GM19351 (cell line): ENCODE data around the gene SNX19.
A peak's percentile ranks its signal among the peaks of the same experiment; 100 is the strongest.

Source experiments
- ATAC-seq: cut with Tn5 transposase; IDR thresholded peaks from one replicate; pipeline ENCODE4 v1.9.1; 2021; ENCODE audit warnings: mild to moderate bottlenecking, moderate library complexity; ENCODE audit not compliant: unreplicated experiment

The SNX19 gene

GRCh38 chr11:130906616-130907015 lies 9.7 kb downstream of the SNX19 start:
- ATAC-seq = no peak

DNA sequence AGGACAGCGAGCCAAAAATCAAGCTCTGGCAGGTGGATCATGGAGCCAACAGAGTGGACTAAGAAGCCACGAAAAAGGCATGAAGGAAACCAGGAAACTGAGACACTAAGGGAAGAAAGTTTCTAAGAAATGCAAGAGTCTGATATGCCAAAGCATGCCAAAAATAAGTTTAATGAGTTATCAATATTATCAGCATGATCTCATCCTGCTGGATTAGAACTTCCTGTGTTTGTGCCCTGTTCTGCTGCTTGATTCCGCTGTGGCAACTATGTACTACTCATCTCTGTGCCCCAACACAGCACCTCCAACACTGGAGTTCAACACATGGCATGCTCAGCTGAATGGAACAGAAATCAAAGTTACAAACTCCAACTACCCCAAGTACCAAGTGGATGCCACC lies 10.8 kb downstream of the SNX19 start:
- no peak for ATAC-seq

GRCh38 chr11:130904380-130904779 lies 11.9 kb downstream of the SNX19 start:
- ATAC-seq = no peak

- ATAC-seq = no peak
Observed at GRCh38 chr11:130902380-130902779, 13.9 kb downstream of the SNX19 start.

- no peak for ATAC-seq
Observed at GRCh38 chr11:130899106-130899505, 17.2 kb downstream of the SNX19 start.

GRCh38 chr11:130897262-130898182 lies 18.8 kb downstream of the SNX19 start:
- no peak for ATAC-seq

DNA sequence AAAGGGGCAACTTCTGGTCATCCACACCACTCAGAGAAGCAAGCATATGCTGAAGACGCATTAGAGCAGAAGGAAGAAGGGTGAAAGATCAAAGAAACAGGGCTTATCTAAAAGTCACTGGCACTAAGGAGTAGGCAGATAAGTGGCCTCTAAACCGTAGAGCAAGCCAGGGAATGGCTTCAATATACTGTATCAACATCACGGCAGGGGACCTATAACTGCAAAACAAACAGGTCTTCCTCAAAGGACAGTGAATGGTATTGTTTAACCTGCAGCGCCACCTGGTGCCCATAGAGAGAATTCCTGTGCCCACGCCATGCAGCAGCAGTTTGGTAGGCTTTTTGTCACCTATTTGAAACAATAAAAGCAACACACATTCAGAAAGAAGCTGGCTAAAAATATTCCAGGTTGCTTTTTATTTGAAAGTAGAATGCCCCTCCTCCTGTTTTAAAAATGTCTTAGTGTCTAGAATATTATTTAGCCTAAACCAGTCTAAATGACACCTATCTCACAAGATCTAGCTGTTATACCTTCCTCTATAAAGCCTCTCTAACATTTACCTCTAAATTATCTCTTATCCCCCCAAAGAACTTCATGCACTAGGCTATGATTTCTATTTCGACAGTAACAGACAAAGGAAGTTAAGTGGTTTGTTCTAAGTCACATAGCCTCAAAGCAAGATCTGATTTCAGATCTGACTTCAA lies 21.8 kb downstream of the SNX19 start:
- peak; percentile 98 for ATAC-seq

DNA sequence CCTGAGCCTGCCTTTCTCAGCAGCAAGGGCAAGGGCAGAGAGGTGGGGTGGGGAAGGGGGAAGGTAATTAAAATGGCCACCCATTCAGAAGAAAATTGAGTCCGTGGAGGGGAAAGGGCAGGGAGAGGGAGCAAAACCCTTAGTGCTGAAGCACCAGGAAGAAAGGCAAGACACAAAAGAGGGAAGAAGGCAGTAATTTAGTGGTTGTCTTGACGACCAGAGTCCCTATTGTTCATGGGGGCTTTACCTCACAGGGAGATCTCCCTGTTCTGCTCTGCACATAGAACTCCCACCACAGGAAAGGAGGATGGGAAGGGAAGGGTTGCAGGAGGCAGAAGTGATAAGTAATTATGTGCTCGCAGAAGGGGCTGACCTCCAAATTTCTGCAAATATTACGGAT lies 23.4 kb downstream of the SNX19 start:
- ATAC-seq = no peak

GRCh38 chr11:130891326-130891725 lies 25.0 kb downstream of the SNX19 start:
- no peak for ATAC-seq

DNA sequence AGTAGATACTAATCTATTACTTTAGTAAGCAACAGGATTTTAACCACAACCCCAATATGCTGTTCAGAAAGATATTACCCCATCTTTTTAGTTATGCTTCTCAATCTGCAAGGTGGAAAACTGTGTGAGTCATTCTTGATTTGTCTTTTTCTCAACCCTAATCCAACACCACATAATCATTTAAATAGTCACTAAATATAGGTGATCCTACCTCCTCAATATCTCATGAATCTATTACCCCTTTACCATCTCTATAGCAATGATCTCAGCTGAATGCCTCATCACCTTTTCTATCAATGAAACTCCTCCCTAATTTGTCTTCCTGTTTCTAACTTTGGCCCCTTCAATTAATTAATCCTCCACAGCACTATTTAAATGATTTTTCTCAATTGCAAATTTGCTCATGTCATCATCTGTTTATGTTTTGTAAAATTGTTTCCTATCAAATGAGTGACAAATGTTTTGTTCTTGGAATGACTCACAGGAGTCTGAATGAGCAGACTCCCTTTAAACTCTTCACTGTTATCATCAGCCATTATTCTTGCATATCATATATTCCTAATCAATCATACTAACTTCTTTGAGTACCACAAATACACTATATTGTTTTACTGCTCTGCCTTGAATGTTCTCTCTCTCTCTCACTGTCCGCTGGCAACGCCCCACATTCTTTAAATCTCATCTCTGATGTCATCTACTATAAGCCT lies 26.1 kb downstream of the SNX19 start:
- no peak for ATAC-seq

- no peak for ATAC-seq
Observed at GRCh38 chr11:130888790-130889189, 27.5 kb downstream of the SNX19 start.

GRCh38 chr11:130886704-130887103 lies 29.6 kb downstream of the SNX19 start:
- no peak for ATAC-seq

GRCh38 chr11:130882138-130882551 lies 34.1 kb downstream of the SNX19 start:
- peak; percentile 59 for ATAC-seq

GRCh38 chr11:130881475-130882137 lies 34.7 kb downstream of the SNX19 start:
- ATAC-seq = peak; percentile 44

DNA sequence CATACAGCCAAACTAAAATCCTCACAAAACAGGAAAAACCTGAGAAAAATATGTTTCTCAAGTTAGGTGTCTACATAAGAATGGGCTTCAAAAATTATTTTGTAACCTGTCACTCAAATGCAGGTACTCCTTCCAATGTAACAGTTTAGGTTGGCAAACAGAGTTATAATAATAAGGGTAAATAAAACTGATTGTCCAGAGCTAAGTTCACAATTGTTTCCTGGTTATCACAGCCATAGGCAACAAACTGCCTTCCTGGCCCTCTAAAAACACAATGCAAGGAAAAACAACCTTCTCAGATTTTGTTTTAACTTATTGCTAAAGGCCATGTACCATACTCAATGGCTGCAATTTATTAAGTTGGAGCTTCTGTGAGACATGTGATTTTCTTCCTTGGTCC lies 36.4 kb downstream of the SNX19 start:
- ATAC-seq = no peak

GRCh38 chr11:130876931-130877915 lies 39.1 kb downstream of the SNX19 start:
- no peak for ATAC-seq

DNA sequence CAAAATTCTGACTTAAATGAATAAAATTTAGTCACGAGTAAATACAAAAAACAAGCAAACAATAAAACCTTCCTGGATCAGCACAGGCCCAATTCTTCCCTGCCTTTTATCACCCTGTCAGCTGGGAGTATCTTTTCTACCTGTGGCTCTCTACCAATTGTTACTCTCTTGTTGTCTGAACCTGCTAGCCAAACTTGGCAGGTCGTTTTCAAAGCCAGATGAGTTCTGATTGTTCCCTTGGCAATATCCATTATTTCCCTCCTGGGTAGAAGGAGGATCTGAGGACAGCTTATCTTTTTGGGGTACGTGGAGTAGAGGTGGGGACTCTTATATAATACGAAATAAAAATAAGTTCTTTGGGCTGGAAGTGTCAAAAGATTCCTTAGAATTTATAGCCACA lies 40.2 kb downstream of the SNX19 start:
- ATAC-seq = no peak

DNA sequence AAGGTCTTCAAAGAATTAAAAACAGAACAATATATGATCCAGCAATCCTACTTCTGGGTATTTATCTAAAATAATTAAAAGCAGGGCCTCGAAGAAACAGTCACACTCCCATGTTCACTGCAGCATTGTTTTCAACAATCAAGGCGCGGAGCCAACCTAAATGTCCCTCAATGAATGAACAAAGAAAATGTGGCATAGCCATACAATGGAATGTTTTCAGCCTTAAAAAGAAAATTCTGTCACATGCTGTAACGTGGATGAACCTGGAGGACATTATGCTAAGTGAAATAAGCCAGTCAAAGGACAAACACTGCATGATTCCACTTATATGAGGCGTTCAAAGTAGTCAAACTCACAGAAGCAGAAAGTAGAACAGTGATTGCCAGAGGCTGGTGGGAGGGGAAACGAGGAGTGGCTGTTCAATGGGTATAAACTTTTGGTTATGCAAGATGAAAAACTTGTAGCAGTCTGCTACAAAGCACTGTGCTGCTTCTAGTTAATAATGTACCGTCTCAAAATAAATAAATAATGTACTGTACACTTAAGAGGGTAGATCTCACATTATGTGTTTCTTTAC lies 41.2 kb downstream of the SNX19 start:
- no peak for ATAC-seq

DNA sequence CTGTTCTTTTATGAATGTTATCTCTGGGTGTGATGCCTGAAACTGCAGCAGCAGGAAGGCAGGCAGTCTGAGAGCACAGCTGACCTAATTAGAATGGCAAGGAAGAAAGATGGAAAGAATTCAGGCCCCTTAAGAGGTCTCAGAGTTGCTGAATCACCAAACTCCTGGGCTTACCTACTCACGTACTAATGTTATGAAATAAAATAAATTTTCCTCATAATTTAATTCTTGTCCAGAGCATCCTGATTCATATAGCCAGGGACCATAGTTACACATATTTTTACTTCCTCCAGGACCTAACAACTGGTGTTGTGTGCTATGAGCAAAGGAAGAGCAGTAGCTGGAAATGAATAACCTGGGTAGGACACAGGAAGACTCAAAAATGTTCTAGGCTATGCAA lies 41.9 kb downstream of the SNX19 start:
- no peak for ATAC-seq
